Skeletal muscle cell (primary cell): Measurements from ENCODE around the gene FAM174B.

Experiments
- DNase-seq: peaks from one replicate; pipeline ENCODE4 v3.0.0-alpha.2; 2010; ENCODE audit warnings: low read depth
- H3K4me3 ChIP-seq: 2 replicates; pipeline ENCODE4 v1.5.1; 2011; ENCODE audit warnings: low read depth, mild to moderate bottlenecking, control low read depth, low read length, moderate library complexity

FAM174B gene

GRCh38 chr15:92666780-92667179 lies 11.2 kb upstream of the FAM174B start:
- no peak overlapping the region for H3K4me3 ChIP-seq
- no peak for DNase-seq

GRCh38 chr15:92665100-92665555 lies 9.6 kb upstream of the FAM174B start:
- DNase-seq, result no peak
- no peak overlapping the region for H3K4me3 ChIP-seq

- H3K4me3 ChIP-seq, result no peak overlapping the region
- DNase-seq, result no peak
Observed at GRCh38 chr15:92664178-92664900, 8.8 kb upstream of the FAM174B start.

DNA sequence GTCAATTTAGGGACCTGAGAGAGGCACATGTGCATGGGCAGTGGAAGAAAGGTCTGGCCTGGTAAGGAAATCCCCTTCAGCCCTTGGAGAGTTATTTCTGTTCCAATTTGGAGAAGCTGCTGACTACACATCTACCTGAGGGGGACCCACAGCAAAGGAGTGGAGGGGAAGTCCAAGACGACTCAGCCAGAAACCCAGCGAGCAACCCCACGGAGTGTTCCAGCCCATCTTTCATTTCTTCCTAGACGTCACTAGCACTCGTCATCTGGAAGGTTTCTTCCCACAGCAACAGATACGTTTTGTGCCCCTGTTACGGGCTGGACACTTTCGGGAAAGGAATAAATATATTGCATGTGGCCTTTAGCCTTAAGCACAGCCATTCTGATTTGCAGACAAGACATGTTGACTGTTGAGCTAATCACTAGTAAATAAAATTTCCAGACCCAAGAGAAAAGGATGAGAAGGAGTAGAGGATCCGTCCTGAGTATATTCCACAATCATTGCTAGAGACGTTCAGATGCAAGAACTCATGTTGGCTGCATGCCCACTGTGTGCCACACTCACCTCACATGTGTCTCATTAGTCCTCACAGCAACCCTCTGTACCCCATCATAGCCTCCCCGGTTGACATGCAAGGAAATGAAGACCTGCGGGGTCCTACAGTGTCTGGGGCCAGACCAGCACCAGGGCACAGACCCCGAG lies 7.8 kb upstream of the FAM174B start:
- no peak for DNase-seq
- no peak overlapping the region for H3K4me3 ChIP-seq

DNA sequence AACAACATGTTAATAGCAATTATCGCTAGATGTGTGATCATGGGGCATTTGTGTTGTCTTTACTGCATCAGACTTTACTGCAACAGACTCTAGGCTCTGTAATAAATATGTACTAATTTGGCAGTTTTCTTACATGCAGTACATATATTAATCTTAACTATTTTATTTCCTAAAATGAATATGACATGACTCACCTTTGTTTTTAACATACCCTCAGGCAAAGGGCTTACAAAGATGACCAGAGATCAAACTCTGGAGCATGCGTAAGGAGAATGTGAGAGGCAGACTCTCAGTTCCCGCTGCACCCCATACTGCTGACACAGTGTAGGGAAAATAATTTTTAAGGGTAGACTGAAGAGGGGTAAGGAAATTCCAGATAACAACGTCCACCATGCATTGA lies 7.2 kb upstream of the FAM174B start:
- no peak overlapping the region for H3K4me3 ChIP-seq
- no peak for DNase-seq

DNA sequence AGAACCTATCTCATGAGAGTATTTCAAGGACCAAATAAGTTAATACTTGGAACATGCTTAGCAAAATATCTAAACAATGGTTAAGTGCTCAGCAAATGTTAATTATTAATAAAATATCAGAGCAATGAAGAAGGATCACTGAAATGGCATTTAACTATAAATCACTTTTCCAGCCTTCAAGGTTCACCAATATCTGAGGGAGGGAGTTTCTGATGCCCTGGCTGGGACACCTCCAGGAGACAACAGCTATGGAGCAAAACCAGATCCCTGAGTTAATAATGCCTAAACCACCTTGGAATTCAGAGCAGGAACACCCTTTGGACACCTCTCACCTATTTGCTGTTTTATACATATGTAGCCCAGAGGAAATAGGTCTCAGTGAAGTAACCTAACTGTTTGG lies 6.4 kb upstream of the FAM174B start:
- no peak overlapping the region for H3K4me3 ChIP-seq
- no peak for DNase-seq

- no peak for DNase-seq
Observed at GRCh38 chr15:92661069-92661468, 5.5 kb upstream of the FAM174B start.

DNA sequence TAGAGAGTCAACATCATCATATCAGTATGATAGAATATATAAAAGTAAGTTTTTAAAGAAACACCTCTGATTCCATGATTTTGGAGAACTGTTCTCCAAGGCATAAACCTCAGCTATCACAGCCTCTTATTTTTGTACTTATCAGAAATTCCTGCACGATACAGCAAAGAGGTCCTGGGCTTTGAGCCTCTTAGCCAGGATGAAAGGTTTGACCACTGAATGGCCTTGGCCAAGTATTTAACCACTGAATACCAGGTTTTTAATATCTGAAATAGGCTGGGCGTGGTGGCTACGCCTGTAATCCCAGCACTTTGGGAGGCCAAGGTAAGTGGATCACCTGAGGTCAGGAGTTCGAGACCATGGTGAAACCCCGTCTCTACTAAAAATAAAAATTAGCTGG lies 1.9 kb upstream of the FAM174B start:
- no peak overlapping the region for H3K4me3 ChIP-seq
- DNase-seq, result no peak

More at GRCh38 chr15:92661069-92661468, 5.5 kb upstream of the FAM174B start:
- H3K4me3 ChIP-seq, result no peak overlapping the region

GRCh38 chr15:92656089-92656488 lies 514 bp upstream of the FAM174B start:
- DNase-seq, result no peak
- H3K4me3 ChIP-seq, result peak overlapping the region; percentile 46

DNA sequence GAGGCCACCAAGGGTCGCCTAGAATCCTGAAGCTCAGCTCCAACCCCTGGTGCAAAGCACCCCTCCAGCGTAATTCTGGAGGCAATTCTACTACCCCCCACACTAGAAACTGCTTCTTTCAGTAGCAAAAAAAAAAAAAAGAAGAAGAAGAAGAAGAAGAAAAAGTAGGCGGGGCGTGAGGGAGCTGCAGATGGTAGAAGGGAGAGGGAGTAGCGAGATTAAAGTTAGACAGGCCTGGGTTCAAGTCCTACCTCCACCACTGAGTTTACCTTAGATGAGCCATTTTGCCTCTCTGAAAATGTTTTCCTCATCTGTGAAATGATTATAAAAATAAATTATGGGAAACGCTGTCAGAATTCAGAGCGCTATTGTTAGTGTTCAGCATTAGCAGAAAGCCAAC lies 913 bp downstream of the FAM174B start:
- DNase-seq, result no peak
- peak overlapping the region; percentile 46 for H3K4me3 ChIP-seq

- no peak overlapping the region for H3K4me3 ChIP-seq
- peak; percentile 19 for DNase-seq
Observed at GRCh38 chr15:92653836-92654539, 1.6 kb downstream of the FAM174B start.

GRCh38 chr15:92653366-92653765 lies 2.2 kb downstream of the FAM174B start:
- no peak overlapping the region for H3K4me3 ChIP-seq

GRCh38 chr15:92652576-92652966 lies 3.0 kb downstream of the FAM174B start:
- DNase-seq, result no peak
- no peak overlapping the region for H3K4me3 ChIP-seq

More at GRCh38 chr15:92653366-92653765, 2.2 kb downstream of the FAM174B start:
- DNase-seq, result no peak

DNA sequence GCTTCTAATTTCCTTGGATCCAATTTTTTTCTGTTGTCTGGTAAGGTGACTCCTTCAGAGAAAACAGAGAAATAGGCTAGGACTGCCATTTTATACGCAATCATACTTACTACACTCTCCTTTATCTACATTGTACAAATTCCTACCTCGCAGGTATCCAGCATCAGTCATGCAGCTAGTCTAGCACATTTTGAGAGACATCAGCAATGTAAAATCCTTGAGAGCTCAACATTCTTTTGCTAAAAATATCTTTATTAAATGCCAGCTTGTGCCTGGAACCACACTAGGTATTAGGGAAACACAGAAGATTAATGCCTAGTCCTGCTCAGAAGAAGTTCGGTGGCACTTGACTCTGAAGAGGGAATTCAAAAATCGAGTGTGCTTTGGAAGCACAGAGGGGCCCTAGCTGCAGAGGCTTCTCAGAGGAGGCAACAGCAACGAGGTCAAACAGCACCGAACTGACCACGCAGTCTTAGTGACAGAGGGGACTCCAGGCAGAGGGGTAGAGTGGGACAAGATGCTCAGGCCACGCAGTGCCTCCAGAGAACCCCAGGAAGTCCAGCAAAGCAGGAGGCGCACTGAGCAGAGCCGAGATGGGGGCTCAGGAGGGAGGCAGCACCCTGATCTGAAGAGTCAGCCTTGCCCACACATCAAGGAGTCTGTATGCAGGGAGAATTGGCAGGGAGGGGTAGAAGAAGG lies 3.5 kb downstream of the FAM174B start:
- H3K4me3 ChIP-seq, result no peak overlapping the region
- DNase-seq, result no peak

DNA sequence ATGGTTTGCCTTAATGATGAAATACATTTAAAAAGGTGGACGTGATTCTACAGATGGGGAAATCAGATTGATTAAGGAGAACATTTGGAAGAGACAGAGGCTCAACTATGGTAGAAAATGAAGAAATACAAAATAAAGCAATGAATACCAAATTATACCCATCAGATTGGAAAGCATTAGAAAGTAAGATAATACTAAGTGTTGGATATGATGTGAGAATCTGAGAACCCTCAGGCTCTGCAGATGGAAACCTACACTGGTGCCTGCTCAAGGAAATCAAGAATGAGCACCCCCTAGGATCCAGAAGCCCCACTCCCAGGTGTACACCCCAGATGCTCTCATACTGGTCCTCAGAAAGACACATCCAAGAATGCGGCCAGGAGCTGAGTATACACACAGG lies 4.6 kb downstream of the FAM174B start:
- no peak for DNase-seq
- H3K4me3 ChIP-seq, result no peak overlapping the region

- no peak overlapping the region for H3K4me3 ChIP-seq
- DNase-seq, result no peak
Observed at GRCh38 chr15:92650256-92650655, 5.3 kb downstream of the FAM174B start.

GRCh38 chr15:92648190-92648875 lies 7.2 kb downstream of the FAM174B start:
- H3K4me3 ChIP-seq, result no peak overlapping the region
- no peak for DNase-seq

DNA sequence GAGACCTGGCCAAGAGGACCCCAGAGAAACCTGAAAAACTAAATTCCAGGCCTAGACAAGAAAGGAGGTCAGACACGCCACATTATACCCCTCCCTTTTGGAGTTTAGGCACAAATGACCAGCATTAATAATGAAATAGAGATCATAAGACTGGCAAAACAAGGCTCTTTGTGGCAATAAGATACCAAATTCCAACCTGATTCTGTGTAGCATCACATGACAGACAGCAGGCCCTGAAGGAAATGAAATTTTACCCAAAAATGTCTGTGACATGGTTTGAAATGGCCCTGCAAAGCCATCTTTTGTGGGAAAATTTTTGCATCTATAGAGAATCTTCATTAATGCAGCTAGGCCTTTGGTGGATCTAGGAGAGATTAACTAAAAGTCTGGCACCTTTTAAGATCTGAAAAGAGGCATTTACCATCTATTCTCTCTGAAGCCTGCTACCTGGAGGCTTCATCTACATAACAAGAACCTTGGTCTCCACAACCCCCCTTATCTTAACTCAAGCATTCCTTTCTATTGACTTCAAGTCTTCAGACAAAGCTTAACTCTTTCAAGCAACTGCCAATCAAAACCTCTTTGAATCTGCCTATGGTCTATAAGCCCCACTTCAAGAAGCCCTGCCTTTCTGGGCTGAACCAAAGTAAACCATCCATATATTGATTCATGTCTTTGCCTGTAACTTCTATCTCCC lies 8.0 kb downstream of the FAM174B start:
- no peak for DNase-seq
- no peak overlapping the region for H3K4me3 ChIP-seq

- no peak for DNase-seq
- H3K4me3 ChIP-seq, result no peak overlapping the region
Observed at GRCh38 chr15:92646216-92646615, 9.4 kb downstream of the FAM174B start.
